Choroid plexus epithelial cell (primary cell): ENCODE data around the gene TMX3.
A peak's percentile ranks its signal among the peaks of the same experiment; 100 is the strongest.

Source experiments
- DNase-seq: peaks from one replicate; pipeline ENCODE4 v3.0.0-alpha.2; 2010; ENCODE audit warnings: low read depth
- H3K4me3 ChIP-seq: 2 replicates; pipeline ENCODE4 v1.5.1; 2011; ENCODE audit warnings: low read depth, mild to moderate bottlenecking, control low read depth, low read length, moderate library complexity
- CTCF ChIP-seq: conservative IDR thresholded peaks from 2 replicates; pipeline ENCODE4 v1.5.1; 2011; ENCODE audit warnings: low read depth, mild to moderate bottlenecking, control low read depth, inconsistent platforms, low read length, moderate library complexity

TMX3 gene

GRCh38 chr18:68728081-68728700 is 13.3 kb upstream of the TMX3 start:
- DNase-seq: no peak
- no peak for TF ChIP-seq CTCF
- H3K4me3 ChIP-seq: no peak overlapping the region

DNA sequence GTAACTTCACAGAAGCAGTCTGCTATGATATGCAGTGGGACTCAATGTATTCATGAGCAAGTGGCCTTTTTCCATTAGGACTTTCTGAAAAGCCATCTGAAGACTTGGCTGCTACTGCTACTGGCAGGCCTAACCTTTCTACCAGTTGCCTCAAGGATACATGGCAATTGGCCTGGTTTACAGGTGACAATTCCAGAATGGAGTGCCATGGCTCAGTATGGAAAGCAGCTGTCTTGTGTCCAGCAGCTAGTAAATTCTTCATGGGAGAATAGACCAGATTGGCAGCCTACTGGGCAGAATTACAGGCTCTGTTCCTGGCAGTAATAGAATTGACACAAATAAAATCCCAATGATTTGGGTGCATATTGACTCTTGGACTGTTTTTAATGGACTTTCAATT is 12.6 kb upstream of the TMX3 start:
- TF ChIP-seq CTCF: no peak
- no peak overlapping the region for H3K4me3 ChIP-seq
- DNase-seq: no peak

DNA sequence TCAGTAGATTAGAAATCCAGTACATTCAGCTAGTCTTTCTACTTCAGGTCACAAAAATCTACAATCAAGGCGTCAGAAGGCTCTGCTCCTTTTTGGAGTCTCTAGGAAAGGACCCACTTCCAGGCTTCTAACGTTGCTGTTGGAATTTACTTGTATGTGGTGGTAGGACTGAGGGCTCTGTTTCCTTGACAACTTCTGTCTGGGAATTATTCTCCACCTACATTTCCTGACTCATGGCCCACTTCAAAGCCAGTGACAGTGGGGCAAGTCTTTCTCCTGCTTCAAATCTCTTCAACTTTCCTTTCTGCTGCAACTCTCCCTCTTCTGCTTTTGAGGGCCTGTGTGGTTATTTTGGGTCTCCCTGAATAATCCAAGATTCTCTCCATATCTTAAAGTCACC is 10.4 kb upstream of the TMX3 start:
- H3K4me3 ChIP-seq: no peak overlapping the region
- DNase-seq: peak; percentile 22
- no peak for TF ChIP-seq CTCF

- no peak overlapping the region for H3K4me3 ChIP-seq
- no peak for TF ChIP-seq CTCF
- DNase-seq: no peak
Observed at GRCh38 chr18:68724021-68724420, 9.1 kb upstream of the TMX3 start.

- TF ChIP-seq CTCF: no peak
- no peak overlapping the region for H3K4me3 ChIP-seq
- no peak for DNase-seq
Observed at GRCh38 chr18:68723539-68723938, 8.6 kb upstream of the TMX3 start.

DNA sequence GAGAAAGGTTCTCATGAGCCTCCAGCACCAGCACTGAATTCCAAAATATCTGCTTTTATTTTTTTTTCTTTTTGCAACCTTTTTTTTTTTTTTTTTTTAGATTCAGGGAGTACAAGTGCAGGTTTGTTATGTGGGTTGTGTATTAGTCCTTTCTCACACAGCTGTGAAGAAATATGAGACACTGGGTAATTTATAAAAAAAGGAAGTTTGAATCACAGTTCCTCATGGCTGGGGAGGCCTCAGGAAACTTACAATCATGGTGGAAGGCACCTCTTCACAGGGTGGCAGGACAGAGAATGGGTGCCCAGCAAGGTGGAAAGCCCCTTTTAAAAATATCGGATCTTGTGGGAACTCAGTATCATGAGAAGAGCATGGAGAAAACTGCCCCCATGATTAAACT is 7.9 kb upstream of the TMX3 start:
- H3K4me3 ChIP-seq: no peak overlapping the region
- no peak for DNase-seq
- no peak for TF ChIP-seq CTCF
